GM18526 (cell line): ENCODE measurements around the gene GALP.

Source experiments
- POLR2A ChIP-seq: IDR thresholded peaks from 3 replicates; pipeline ENCODE4 v1.6.1; 2011; ENCODE audit not compliant: insufficient read length; ENCODE audit errors: extremely low read depth

GALP gene

DNA sequence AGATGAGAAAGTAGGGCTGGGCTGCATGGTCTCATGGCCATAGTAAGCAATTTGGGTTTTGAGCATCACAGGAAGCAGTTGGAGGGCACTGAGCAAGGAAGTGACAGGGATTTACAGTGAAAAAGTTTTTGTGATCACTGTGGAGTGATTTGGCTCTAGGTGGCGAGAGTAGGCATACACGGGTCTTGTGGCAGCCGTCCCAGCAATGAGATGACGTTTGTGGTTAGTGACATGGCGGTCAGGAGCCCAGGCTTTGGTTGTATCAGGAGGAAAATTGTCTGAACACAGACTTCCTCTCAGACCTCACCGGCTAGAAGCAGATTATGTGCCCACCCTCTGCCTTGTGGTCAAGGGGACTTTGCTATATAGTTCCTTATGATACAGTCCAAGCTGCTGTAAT lies 31.4 kb upstream of the GALP start:
- no peak for TF ChIP-seq POLR2A

DNA sequence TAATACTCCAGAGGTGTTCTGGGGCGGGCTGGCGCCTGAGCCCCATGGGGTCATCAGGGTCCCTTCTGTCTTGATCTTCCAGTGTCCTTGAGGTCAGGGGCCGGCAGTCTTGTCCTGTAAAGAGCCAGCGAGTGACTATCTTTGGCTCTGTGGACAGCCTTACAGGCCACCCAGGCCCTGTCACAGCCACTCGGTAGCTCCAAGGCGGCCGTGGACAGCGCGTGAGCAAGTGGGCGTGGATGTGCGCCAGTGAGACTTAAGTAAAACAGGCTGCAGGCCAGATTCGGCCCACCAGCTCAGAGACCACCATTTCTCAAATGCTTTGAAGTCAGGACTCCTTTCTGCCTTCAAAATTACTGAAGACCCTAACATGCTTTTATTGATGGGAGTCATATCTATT lies 31.0 kb upstream of the GALP start:
- TF ChIP-seq POLR2A: no peak

DNA sequence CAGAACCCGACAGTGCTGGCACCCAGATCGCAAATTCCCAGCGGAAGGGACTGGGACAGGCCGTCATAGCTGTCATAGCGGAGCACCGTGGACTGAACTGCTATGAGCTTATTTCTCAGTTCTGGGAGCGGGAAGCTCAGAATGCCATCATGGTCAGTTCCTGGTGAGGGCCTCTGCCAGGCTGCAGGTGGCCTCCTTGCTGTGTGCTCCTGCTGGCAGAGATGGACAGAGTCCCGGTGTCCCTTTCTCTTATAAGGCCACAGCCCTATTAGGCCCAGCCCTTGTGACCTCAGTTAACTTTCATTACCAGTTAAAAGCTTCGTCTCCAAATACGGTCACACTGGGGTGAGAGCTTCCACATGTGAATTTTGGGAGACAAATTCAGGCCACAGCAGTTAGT lies 30.1 kb upstream of the GALP start:
- TF ChIP-seq POLR2A: no peak

DNA sequence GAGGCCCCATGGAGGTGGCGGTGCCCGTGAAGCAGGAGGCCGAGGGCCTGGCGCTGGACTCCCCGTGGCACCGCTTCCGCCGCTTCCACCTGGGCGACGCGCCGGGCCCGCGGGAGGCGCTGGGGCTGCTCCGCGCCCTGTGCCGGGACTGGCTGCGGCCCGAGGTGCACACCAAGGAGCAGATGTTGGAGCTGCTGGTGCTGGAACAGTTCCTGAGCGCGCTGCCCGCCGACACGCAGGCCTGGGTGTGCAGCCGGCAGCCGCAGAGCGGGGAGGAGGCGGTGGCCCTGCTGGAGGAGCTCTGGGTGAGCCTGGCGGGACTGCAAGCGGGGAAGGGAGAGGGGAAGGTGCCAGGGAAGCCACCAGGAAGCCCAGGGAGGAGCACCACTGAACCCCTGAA lies 28.9 kb upstream of the GALP start:
- TF ChIP-seq POLR2A: no peak

DNA sequence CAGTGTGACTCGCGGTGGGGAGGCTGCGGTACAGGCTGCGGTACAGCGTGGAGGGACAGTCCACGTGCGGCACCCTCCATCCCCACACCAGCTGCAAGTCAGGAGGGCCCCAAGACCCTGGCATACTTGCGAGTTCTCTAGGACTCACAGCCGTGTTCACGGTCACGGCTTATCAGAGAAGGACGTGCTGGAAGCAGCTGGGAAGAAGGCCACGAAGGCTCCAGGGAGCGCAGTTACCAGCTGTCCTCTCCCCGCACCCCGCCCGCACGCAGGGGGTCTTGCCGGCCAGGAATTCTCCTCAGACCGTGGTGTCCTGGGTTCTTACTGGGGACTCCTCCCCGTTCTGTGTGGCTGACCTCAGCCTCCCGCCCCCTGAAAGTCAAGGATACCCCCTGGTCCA lies 28.5 kb upstream of the GALP start:
- no peak for TF ChIP-seq POLR2A

DNA sequence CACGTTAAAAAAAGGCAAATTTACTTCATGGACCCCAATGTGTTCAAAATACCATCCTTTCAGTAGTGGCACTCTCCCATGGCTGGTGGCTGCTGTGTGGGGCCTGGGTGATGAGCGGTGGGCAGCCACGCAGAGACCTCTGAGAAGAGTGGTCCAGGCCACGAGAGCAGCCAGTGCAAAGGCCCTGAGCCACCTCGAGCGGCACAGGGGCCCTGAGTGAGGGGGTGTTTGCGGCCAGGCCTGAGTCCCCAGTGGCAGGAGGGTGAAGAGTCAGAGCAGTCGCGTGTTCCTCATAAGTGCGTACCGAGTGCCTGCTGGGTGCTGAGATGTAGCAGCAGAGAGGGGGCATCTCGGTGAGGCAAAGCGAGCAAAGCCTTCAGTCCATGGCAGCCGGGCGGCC lies 27.7 kb upstream of the GALP start:
- TF ChIP-seq POLR2A: no peak

DNA sequence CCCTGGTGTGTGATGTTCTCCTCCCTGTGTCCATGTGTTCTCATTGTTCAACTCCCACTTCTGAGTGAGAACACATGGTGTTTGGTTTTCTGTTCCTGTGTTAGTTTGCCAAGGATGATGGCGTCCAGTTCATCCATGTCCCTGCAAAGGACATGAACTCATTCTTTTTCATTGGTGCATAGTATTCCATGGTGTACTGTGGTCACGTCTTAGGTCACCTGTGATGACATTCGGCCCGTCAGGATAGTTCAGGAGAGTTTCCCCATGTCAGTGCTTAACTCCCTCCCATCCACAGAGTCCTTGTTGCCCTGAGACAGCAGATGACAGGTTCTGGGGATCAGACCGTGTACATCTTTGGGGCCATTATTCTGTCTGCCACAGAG lies 26.2 kb upstream of the GALP start:
- TF ChIP-seq POLR2A: no peak

DNA sequence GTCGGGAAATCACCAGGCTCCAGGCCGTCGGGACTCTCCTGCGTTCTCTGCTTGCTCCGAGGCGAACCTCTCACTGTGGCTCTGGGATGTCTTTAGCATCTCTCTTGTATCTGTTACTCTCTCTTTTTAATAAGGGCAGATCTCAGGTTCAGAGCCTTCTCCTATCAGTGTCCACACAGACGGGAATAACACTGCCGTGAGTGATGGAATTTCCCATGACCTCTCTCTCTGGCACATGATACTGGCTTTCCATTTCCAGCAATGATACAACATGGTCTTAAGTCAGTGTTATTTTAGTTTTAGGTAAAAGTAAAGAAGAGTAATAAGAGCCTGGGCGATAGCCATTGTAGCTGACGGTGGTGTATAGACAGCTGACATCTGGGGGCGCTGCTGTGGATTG lies 25.4 kb upstream of the GALP start:
- TF ChIP-seq POLR2A: no peak

DNA sequence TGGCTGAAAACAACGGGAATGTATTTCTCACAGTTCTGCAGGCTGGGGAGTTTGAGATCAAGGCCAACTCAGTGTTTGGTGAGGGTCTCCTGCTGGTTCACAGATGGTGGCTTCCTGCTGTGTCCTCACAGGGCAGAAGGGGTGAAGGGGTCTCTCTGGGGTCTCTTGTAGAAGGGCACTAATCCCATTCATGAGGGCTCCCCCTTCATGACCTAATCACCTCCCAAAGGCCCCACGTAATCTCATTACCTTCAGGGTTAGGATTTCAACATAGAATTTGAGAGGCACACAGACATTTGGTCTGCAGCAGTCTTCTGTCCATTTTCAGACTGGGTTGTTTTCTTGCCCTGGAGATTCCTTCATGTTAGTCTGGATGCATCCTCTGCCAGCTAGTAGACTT lies 23.2 kb upstream of the GALP start:
- no peak for TF ChIP-seq POLR2A

DNA sequence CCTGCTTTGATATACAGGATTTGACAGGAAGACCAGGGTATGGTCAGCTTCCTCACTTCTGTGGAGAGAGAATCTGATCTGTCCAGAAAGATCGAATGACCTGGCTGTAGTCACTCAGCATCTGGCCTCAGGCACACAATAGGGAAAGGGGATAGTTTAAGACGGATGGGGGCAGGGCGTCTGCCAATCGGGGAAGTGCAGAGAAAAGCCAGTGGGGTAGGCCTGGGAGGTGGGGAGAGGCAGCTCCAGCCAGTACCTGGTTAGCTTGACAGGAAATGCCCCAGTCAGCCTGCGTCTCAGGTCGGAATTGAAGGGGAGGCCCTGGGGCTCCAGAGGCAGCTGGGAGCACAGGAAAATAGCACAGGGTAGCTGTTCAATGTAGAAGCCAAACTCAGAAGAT lies 22.3 kb upstream of the GALP start:
- no peak for TF ChIP-seq POLR2A

DNA sequence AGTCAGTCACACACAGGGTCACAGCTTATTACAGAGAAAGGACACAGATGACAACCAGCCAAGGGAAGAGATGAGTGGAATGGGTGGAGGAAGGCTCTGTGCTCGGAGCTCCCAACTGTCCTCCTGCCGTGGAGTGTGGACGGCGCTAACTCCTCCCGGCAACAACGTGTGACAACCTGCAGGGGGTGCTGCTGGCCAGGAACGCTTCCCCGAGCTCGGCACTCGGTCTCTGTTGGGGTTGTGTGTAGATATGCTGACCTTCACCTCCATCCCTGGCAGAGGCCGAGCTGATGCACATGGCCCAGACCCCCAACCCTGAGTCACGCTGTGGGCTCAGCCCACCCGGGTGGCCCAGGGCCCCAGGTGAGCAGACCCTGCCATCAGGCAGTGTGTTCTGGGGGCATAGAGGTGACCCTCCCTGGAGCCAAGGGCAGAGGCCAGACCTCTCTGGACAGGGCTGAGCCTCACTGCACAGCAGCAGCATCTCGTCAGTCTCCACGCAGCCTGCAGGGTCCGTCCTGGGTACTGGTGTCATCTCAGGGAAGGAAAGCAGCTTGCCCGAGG lies 20.6 kb upstream of the GALP start:
- TF ChIP-seq POLR2A: no peak

DNA sequence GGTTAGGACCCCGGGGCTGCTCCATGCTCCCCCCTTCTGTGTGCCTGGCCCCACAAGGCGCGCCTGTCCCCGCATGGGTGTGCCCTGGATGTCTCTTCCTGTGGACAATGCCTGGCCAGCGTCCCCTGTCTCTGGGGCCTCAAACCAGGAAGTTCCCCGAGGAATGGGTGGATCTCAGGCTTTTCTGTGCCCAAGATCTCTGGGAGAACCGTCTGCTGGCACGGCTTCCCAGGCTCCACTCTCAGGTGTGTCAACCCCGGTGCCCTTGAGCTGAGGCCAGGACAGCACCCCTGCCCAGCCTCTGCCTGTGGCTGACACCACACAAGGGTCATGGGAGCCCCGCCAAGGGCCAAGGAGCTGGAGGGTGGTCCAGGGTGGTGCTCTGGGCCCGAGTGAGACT lies 19.0 kb upstream of the GALP start:
- no peak for TF ChIP-seq POLR2A

DNA sequence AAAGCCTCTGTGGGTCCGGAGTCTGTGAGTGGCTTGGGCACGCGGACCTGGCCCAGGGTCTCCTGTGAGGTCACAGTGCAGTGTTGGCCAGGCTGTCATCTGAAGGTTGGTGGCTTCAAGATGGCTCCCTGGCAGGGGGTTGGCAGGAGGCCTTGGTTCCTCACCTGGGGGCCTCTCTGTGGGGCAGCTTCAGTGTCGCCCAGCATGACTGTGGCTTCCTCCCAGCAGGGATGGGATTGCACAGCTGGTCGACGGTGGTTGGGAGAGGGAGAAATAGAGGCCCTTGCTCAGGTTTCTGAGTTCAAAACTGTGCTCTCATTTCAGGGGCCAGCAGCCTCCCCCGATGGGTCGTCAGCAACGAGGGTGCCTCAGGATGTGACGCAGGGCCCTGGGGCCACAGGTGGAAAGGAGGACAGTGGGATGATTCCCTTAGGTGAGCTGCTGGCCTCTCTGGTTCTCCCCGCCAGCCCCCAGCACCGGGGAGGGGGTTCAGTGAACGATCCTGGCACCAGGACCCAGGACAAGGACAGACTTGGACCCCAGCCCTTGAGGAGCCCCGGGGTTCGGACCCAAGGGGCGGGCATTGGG lies 17.5 kb upstream of the GALP start:
- no peak for TF ChIP-seq POLR2A

DNA sequence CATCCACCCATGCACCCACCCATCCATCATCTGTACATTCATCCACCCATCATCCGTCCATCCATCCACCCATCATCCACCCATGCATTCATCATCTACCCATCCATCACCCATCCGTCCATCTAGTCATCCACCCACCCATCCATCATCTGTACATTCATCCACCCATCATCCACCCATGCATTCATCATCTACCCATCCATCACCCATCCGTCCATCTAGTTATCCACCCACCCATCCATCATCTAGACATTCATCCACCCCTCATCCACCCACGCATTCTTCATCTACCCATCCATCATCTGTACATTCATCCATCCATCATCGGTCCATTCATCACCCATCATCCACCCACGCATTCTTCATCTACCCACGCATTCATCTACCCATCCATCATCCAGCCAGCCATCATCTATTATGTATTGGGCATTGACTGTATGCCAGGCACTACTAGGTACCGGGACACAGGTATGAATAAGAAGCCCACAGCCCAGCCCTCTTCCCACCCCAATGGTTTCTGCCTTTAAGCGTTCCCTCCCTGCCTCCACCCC lies 16.7 kb upstream of the GALP start:
- no peak for TF ChIP-seq POLR2A

DNA sequence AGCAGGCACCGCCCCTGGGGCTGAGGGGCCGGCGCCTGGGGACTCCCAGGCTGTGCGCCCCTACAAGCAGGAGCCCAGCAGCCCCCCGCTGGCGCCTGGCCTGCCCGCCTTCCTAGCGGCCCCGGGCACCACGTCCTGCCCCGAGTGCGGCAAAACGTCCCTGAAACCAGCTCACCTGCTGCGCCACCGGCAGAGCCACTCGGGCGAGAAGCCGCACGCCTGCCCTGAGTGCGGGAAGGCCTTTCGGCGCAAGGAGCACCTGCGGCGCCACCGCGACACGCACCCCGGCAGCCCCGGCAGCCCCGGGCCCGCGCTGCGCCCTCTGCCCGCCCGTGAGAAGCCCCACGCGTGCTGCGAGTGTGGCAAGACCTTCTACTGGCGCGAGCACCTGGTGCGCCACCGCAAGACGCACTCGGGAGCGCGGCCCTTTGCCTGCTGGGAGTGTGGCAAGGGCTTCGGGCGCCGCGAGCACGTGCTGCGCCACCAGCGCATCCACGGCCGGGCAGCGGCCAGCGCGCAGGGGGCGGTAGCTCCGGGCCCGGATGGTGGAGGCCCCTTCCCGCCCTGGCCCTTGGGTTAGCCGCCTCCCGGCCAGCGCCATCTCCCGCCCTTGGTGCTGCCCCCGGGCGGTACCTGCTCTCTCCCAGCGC lies 16.1 kb upstream of the GALP start:
- TF ChIP-seq POLR2A: no peak

DNA sequence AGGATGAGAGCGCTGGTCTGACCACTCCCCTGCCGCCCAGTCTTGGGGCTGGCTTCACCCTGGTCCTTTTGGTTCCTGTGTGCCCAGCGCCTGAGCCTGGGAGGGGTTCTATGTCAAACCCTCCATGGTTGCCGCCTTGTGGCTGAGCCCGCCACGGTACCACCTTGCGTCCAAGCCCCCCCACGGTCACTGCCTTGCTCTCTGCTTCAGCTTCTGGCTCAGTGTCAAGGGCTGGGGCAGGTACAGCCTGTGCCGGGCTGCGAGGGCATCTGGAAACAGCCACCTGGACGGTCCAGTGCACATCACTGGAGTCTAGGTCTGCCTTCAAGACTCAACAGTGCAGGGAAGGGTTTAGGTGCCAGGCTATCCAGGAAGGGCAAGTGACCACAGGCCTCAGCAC lies 14.3 kb upstream of the GALP start:
- TF ChIP-seq POLR2A: no peak

DNA sequence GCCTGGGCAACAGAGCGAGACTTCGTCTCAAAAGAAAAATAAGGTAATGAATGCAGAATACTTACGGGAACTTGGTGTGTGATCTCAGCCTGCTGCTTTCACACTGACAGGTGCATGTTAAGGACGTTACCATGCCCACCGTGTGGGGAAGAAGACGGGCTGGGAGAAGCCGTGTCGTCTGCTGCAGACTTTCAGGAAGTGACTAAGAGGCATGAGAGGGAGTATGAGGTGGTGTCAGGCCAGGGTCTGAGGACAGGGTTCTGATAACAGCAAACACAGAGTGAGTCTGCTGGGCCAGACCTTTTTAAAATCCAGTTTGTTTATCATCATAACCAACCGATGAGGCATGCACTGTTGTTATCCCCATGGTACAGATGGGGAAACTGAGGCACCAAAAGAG lies 13.6 kb upstream of the GALP start:
- no peak for TF ChIP-seq POLR2A
